Heart left ventricle (tissue), 16 donors: ENCODE measurements around the gene MAP2K5. TPM values are rescaled to one million over a fixed set of nuclear protein-coding genes. Genes with fewer than 3 reads are reported as not detected.

Experiments used
- ATAC-seq, 4 donors: fragments of 200-7000 bp; cut with Tn5 transposase; one replicate each; pipeline ENCODE4 v1.9.1; 2020 to 2022; ENCODE audit warnings: moderate library complexity in 4 of 4, mild to moderate bottlenecking in 3 of 4, moderate number of reproducible peaks in 1 of 4
- DNase-seq, 5 donors: peaks; one replicate each; pipeline ENCODE4 v3.0.0-alpha.2; 2020
- H3K27ac ChIP-seq, 12 donors: fragments of 200-600 bp; sonication (generic) in 4 of 12; one replicate each; pipeline versions ENCODE4 v1.5.0 to v1.8.0; 2016 to 2022; ENCODE audit warnings: mild to moderate bottlenecking in 2 of 12
- H3K27me3 ChIP-seq, 9 donors: fragments of 200-600 bp; sonication (generic) in 2 of 9; one replicate each; pipeline versions ENCODE4 v1.5.1 to v1.8.0; 2016 to 2022; ENCODE audit warnings: mild to moderate bottlenecking in 3 of 9
- H3K36me3 ChIP-seq, 9 donors: fragments of 200-600 bp; sonication (generic) in 2 of 9; one replicate each; pipeline versions ENCODE4 v1.5.0 to v1.8.0; 2018 to 2022; ENCODE audit warnings: mild to moderate bottlenecking in 2 of 9
- H3K4me1 ChIP-seq, 12 donors: fragments of 200-600 bp; sonication (generic) in 4 of 12; one replicate each; pipeline versions ENCODE4 v1.5.0 to v1.8.0; 2016 to 2022; ENCODE audit warnings: mild to moderate bottlenecking in 3 of 12
- H3K4me3 ChIP-seq, 12 donors: fragments of 200-600 bp; sonication (generic) in 4 of 12; one replicate each; pipeline versions ENCODE4 v1.5.0 to v1.8.0; 2017 to 2022; ENCODE audit warnings: mild to moderate bottlenecking in 9 of 12, moderate library complexity in 4 of 12
- H3K9me3 ChIP-seq, 12 donors: fragments of 200-600 bp; sonication (generic) in 4 of 12; one replicate each; pipeline versions ENCODE4 v1.5.0 to v1.8.0; 2016 to 2022; ENCODE audit warnings: mild to moderate bottlenecking in 1 of 12
- POLR2A ChIP-seq, 2 donors: fragments of 450-650 bp; IDR thresholded peaks; one replicate each; pipeline ENCODE4 v1.6.1; 2017; ENCODE audit warnings: antibody characterized with exemption in 2 of 2, mild to moderate bottlenecking in 2 of 2, moderate library complexity in 2 of 2
- WGBS, 4 donors: extraction: QIAGEN DNeasy Blood & Tissue Kit in 2 of 4; methylation state at CpG; one replicate each; pipeline versions ENCODE4 v1.1.5 to v1.1.7; 2013 to 2018; 5-methylcytosine and 5-hydroxymethylcytosine counted together
- intact Hi-C, 10 donors: fragments of 100-400 bp; cut with DNase I; formaldehyde crosslinking; loops; one replicate each; pipeline versions ENCODE4 v1.11.1 to v1.14.2; 2022
- polyA plus RNA-seq, 2 donors: library from polyadenylated mRNA; stranded (reverse); fragments of 200-250 nt; gene quantifications; one replicate each; pipeline ENCODE4 v1.2.3, GENCODE V29; 2013
- total RNA-seq, 9 donors: library from RNA; depleted of rRNA in 2 of 9; stranded (reverse); fragments of >200 nt in 2 of 9; fragmentation: NEBNext Ultra II Directional in 3 of 9; extraction: Animal tissue kit (Norgen Biotek cat#: 25700) in 3 of 9; gene quantifications; one replicate each; pipeline versions ENCODE4 v1.1.0 to v1.2.4, GENCODE V29; 2016 to 2023
- TF ChIP-seq, protein P1 (sequence below), 12 donors: fragments of 200-600 bp; sonication (generic) in 4 of 12; IDR thresholded peaks; one replicate each; pipeline versions ENCODE4 v1.5.0 to v1.8.0; 2018 to 2022; ENCODE audit warnings: antibody characterized with exemption in 12 of 12, mild to moderate bottlenecking in 5 of 12
- donor health status: ischemic (EF 13 %, LVEDD 7.1; RV severe dilation, severe dysfunction).
- donor health status: healthy with polysubstance abuse.
- donor health status: DM: no; HTN: yes; CAD: no.
- donor health status: DM: no; HTN: no; CAD: no.
- donor health status: ischemic (EF 25% LVEDD 6.9; RV normal size, moderate dysfunction).
- donor health status: ischemic (EF 25% LVEDD 5.7; RV mildly dilated, moderate dysfunction).
- donor health status: healthy.
- donor health status: DM: yes; HTN: yes; CAD: no.
- donor health status: ischemic (EF 35%, LVEDD 5.7; RV mildly dilated, moderate dysfunction).
- donor health status: nonischemic (EF 11% LVEDD 7.7; RV severe dilation, severe dysfunction).
- donor health status: DM: yes; HTN: yes; CAD: no.
- donor health status: PGD.
- donor health status: ischemic (EF 29% LVEDD 5.4; RV normal size, mild dysfunction).
- donor health status: nonischemic (EF 23%, LVEDD 6.1; RV moderate dilation, normal function).

Gene MAP2K5
- total and polyA plus RNA-seq, 11 donors: 8.1 to 32.0 (median 19.1) TPM

- H3K9me3 ChIP-seq: no peaks in the 10 kb centered on the region
- intact Hi-C loops: no loop called here
- H3K36me3 ChIP-seq: peaks cover 0 to 12% (median 0%) of the 10 kb centered on the region in 9 donors
- H3K27ac ChIP-seq: no peak overlapping the region
- H3K4me3 ChIP-seq: no peak overlapping the region
- no peaks in the 10 kb centered on the region for H3K27me3 ChIP-seq
- ATAC-seq (no peak), DNase-seq (no peak)
- WGBS, 4 donors: 84 to 85% (median 85%) methylated on average over 17 of the region's 17 CpGs
- H3K4me1 ChIP-seq: peaks cover 0 to 20% (median 0%) of the 10 kb centered on the region in 12 donors
- TF ChIP-seq, protein P1, sequence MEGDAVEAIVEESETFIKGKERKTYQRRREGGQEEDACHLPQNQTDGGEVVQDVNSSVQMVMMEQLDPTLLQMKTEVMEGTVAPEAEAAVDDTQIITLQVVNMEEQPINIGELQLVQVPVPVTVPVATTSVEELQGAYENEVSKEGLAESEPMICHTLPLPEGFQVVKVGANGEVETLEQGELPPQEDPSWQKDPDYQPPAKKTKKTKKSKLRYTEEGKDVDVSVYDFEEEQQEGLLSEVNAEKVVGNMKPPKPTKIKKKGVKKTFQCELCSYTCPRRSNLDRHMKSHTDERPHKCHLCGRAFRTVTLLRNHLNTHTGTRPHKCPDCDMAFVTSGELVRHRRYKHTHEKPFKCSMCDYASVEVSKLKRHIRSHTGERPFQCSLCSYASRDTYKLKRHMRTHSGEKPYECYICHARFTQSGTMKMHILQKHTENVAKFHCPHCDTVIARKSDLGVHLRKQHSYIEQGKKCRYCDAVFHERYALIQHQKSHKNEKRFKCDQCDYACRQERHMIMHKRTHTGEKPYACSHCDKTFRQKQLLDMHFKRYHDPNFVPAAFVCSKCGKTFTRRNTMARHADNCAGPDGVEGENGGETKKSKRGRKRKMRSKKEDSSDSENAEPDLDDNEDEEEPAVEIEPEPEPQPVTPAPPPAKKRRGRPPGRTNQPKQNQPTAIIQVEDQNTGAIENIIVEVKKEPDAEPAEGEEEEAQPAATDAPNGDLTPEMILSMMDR (IDR thresholded peaks at IDR 0.05): no peak
Observed at GRCh38 chr15:67805008-67805665, 262.6 kb downstream of the MAP2K5 start.

- 89 to 95% (median 91%) methylated on average over 16 of the region's 16 CpGs for WGBS, 4 donors
- no peak for DNase-seq
Observed at GRCh38 chr15:67805666-67806516, 263.4 kb downstream of the MAP2K5 start.

GRCh38 chr15:67806536-67806935 is 264.0 kb downstream of the MAP2K5 start:
- no peaks in the 10 kb centered on the region for H3K9me3 ChIP-seq
- peaks cover 0 to 20% (median 0%) of the 10 kb centered on the region in 12 donors for H3K4me1 ChIP-seq
- no peaks in the 10 kb centered on the region for H3K27me3 ChIP-seq
- H3K36me3 ChIP-seq: peaks cover 0 to 12% (median 0%) of the 10 kb centered on the region in 9 donors
- H3K27ac ChIP-seq: no peak overlapping the region
- TF ChIP-seq POLR2A (IDR thresholded peaks at IDR 0.05): no peak
- TF ChIP-seq, protein P1 (IDR thresholded peaks at IDR 0.05): no peak
- intact Hi-C loops: no loop called here
- H3K4me3 ChIP-seq: no peak overlapping the region
- no peak for ATAC-seq
- 95 to 100% (median 97%) methylated on average over 4 to 18 of the region's 18 CpGs for WGBS, 4 donors
- no peak for DNase-seq

More at GRCh38 chr15:67805666-67806516, 263.4 kb downstream of the MAP2K5 start:
- Histone ChIP-seq H3K27me3 (no peaks in the 10 kb centered on the region), H3K9me3 (no peaks in the 10 kb centered on the region), H3K36me3 (peaks cover 0 to 12% (median 0%) of the 10 kb centered on the region in 9 donors), H3K4me3 (no peak overlapping the region), H3K27ac (no peak overlapping the region), H3K4me1 (peaks cover 0 to 20% (median 0%) of the 10 kb centered on the region in 12 donors)
- intact Hi-C loops: no loop called here
- no peak for TF ChIP-seq POLR2A (IDR thresholded peaks at IDR 0.05)
- TF ChIP-seq, protein P1 (IDR thresholded peaks at IDR 0.05): no peak
- ATAC-seq: no peak

DNA sequence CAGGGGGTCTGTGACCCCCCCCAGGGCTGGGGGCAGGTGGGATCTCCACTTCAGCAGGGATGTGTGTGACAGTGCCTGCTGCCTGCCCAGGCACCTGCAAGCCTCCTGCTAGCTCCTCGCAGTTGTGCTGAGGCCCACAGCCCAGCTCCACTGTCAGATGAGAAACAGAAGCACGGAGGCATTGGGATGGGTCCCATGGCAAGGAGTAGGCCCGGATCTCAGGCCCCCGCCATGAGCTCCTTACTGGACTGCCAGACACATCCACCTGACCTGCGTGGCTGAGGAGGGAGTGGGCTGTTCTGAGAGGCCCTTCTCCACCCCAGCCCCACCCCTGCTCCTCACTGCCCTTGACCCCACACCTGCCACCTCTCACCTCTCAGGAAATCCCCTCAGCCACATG is 264.6 kb downstream of the MAP2K5 start:
- peaks cover 0 to 20% (median 0%) of the 10 kb centered on the region in 12 donors for H3K4me1 ChIP-seq
- TF ChIP-seq POLR2A (IDR thresholded peaks at IDR 0.05): no peak
- TF ChIP-seq, protein P1 (IDR thresholded peaks at IDR 0.05): no peak
- no peaks in the 10 kb centered on the region for H3K9me3 ChIP-seq
- 96 to 100% (median 98%) methylated on average over 1 to 5 of the region's 5 CpGs for WGBS, 4 donors
- intact Hi-C loops: no loop called here
- ATAC-seq (no peak), DNase-seq (no peak)
- peaks cover 0 to 12% (median 0%) of the 10 kb centered on the region in 9 donors for H3K36me3 ChIP-seq
- no peak overlapping the region for H3K27ac ChIP-seq
- H3K4me3 ChIP-seq: no peak overlapping the region
- H3K27me3 ChIP-seq: no peaks in the 10 kb centered on the region
